Prostate gland (tissue), 2 donors: ENCODE results near the gene NME3. TPM values are rescaled to one million over a fixed set of nuclear protein-coding genes. Genes with fewer than 3 reads are reported as not detected.

ENCODE experiments used
- DNase-seq: peaks from one replicate; pipeline ENCODE4 v3.0.0-alpha.2; 2019; ENCODE audit warnings: low spot score
- H3K27ac ChIP-seq, 2 donors: fragments of 200-600 bp; sonication (generic); 2 replicates each; pipeline ENCODE4 v1.5.1; 2017 to 2019
- H3K27me3 ChIP-seq: fragments of 200-600 bp; sonication (generic); replicated peaks from 2 replicates; pipeline ENCODE4 v1.5.1; 2019; ENCODE audit not compliant: insufficient read depth
- H3K36me3 ChIP-seq, 2 donors: fragments of 200-600 bp; sonication (generic); 1 replicate in 1 of 2; 2 replicates in 1 of 2; pipeline versions ENCODE4 v1.5.1 to v1.8.1; 2017 to 2019
- H3K4me1 ChIP-seq: fragments of 200-600 bp; sonication (generic); replicated peaks from 2 replicates; pipeline ENCODE4 v1.5.1; 2019
- H3K4me3 ChIP-seq, 2 donors: fragments of 200-600 bp; sonication (generic); 2 replicates each; pipeline ENCODE4 v1.5.1; 2017 to 2019
- H3K9me3 ChIP-seq: fragments of 200-600 bp; sonication (generic); 2 replicates; pipeline ENCODE4 v1.5.1; 2017
- POLR2A ChIP-seq: fragments of 450-650 bp; IDR thresholded peaks from one replicate; pipeline ENCODE4 v1.6.1; 2016; ENCODE audit warnings: antibody characterized with exemption, mild to moderate bottlenecking
- POLR2AphosphoS5 ChIP-seq: sonication (generic); formaldehyde crosslinking; IDR thresholded peaks from one replicate; pipeline ENCODE4 v1.6.1; 2017; ENCODE audit warnings: antibody characterized with exemption
- WGBS: methylation state at CpG from one replicate; pipeline ENCODE4 v1.1.5; 2018; 5-methylcytosine and 5-hydroxymethylcytosine counted together
- intact Hi-C: fragments of 100-400 bp; cut with DNase I; formaldehyde crosslinking; loops from one replicate; pipeline ENCODE4 v1.14.2; 2022
- total RNA-seq, 2 donors: library from RNA; depleted of rRNA; stranded (reverse); fragments of >200 nt; gene quantifications; one replicate each; pipeline ENCODE4 v1.1.0, GENCODE V29; 2016
- TF ChIP-seq, protein P1 (sequence below), 4 experiments: fragments of 200-600 bp in 2 of 4; fragments of 450-650 bp in 2 of 4; sonication (generic) in 2 of 4; IDR thresholded peaks; 1 replicate in 3 of 4; 2 replicates in 1 of 4; pipeline ENCODE4 v1.5.1; 2016 to 2019; ENCODE audit warnings: antibody characterized with exemption in 4 of 4, mild to moderate bottlenecking in 2 of 4, moderate library complexity in 2 of 4

The NME3 gene
- total RNA-seq, 2 donors from 2014 or later: 135 to 252 TPM

DNA sequence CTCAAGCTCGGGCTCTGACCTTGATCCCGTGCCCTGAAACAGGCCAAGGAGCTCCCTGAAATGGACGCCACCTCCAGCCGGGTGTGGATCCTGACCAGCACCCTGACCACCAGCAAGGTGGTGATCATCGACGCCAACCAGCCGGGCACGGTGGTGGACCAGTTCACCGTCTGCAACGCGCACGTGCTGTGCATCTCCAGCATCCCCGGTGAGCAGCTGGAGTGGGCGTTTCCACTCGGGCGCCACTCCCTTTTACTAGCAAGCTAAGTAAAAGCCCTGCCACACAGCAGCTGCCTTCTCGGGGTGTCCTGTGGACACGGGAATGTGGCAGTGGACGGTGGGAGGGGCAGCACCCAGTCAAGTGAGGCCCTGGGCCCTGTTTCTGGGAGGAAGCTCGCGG is 6.4 kb downstream of the NME3 start:
- H3K36me3 ChIP-seq: peaks cover 2 to 37% of the 10 kb centered on the region in 2 donors
- TF ChIP-seq POLR2AphosphoS5: no peak
- TF ChIP-seq, protein P1, sequence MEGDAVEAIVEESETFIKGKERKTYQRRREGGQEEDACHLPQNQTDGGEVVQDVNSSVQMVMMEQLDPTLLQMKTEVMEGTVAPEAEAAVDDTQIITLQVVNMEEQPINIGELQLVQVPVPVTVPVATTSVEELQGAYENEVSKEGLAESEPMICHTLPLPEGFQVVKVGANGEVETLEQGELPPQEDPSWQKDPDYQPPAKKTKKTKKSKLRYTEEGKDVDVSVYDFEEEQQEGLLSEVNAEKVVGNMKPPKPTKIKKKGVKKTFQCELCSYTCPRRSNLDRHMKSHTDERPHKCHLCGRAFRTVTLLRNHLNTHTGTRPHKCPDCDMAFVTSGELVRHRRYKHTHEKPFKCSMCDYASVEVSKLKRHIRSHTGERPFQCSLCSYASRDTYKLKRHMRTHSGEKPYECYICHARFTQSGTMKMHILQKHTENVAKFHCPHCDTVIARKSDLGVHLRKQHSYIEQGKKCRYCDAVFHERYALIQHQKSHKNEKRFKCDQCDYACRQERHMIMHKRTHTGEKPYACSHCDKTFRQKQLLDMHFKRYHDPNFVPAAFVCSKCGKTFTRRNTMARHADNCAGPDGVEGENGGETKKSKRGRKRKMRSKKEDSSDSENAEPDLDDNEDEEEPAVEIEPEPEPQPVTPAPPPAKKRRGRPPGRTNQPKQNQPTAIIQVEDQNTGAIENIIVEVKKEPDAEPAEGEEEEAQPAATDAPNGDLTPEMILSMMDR (IDR thresholded peaks at IDR 0.05): no peak
- TF ChIP-seq POLR2A: no peak
- intact Hi-C loops: loop anchor here (10.0 kb wide), 1 partner anchor 550 kb away; no protein-coding TSS in a partner anchor
- WGBS: 91% methylated on average over 21 of the region's 21 CpGs
- H3K9me3 ChIP-seq: no peaks in the 10 kb centered on the region
- H3K27ac ChIP-seq: no peak overlapping the region
- H3K27me3 ChIP-seq: no peaks in the 10 kb centered on the region
- H3K4me3 ChIP-seq: no peak overlapping the region
- no peak for DNase-seq
- H3K4me1 ChIP-seq: peaks cover 3% of the 10 kb centered on the region

DNA sequence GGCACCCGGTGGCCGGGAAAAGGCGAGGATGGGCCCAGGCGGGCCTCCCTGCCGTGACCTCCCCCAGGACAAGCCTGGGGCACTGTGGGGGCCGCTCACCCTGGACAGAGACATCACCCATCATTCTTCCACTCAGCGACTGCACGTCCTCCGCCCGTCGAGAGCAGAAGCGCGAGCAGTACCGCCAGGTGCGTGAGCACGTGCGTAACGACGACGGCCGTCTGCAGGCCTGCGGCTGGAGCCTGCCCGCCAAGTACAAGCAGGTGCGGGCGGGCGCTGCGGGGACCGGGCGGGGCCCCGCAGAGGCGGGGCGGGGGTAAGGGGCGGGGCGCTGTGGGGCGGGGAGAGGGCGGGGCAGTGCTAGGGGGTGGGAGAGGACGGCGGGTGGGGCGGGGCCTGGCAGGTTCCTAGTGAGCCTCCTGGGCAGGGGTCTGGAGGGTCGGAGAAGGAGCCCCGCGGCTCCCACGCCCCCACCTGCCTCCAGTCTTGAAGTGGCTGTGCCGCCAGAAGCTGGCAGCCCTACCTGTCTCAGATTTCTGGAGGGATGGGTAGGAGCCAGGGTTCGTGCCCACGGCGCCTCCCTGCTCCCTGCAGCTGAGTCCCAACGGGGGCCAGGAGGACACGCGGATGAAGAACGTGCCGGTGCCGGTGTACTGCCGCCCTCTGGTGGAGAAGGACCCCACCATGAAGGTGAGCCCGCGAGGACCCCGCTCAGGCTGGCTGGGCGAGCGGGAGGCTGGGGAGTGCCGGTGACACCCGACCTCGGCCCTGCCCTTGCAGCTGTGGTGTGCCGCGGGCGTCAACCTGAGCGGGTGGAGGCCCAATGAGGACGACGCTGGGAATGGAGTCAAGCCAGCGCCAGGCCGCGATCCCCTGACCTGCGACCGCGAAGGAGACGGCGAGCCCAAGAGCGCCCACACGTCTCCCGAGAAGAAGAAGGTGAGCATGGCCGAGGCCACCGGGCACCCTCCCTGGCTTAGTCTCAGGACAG is 7.5 kb downstream of the NME3 start:
- H3K27ac ChIP-seq: no peak overlapping the region
- H3K27me3 ChIP-seq: no peaks in the 10 kb centered on the region
- 69% methylated on average over 61 of the region's 81 CpGs for WGBS
- DNase-seq: no peak
- intact Hi-C loops: loop anchor here (10.0 kb wide), 1 partner anchor 549 kb away; no protein-coding TSS in a partner anchor
- H3K4me1 ChIP-seq: no peaks in the 10 kb centered on the region
- H3K9me3 ChIP-seq: no peaks in the 10 kb centered on the region
- H3K36me3 ChIP-seq: peaks cover 2 to 37% of the 10 kb centered on the region in 2 donors
- TF ChIP-seq POLR2A: no peak
- TF ChIP-seq, protein P1 (IDR thresholded peaks at IDR 0.05): peak in 2 of 4 experiments; percentile 38 to 52
- no peak overlapping the region for H3K4me3 ChIP-seq

DNA sequence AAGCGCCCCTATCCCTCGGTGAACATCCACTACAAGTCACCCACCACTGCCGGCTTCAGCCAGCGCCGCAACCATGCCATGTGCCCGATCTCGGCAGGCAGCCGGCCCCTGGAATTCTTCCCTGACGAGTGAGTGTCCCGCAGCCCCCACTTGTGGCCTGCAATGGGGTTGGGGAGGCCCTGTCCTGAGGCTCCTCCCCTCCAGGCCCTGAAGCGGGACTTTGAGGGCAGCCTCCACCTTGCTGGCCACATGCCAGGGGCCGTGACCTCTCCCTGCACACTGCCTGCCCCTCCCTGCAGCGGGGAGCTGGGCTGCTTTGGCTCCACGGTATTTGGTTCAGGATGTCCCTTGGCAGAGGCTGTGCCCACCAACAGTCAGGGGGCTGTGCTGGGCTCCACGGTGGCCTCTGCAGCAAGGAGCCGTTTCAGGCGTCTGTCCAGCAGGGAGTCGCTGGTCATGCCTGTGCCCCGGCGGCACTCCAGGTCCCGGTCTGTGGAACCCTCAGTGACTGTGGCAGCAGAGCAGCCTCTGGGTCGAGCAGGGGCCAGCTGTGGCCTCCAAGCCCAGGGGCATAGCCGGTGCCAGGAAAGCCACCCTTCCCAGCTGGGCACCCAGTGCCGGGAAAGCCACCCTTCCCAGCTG is 8.3 kb downstream of the NME3 start:
- H3K36me3 ChIP-seq: peaks cover 2 to 33% of the 10 kb centered on the region in 2 donors

GRCh38 chr16:1762196-1762878 is 9.0 kb downstream of the NME3 start:
- no peak for DNase-seq
- WGBS: 93% methylated on average over 30 of the region's 30 CpGs
- TF ChIP-seq, protein P1 (IDR thresholded peaks at IDR 0.05): no peak
- TF ChIP-seq POLR2AphosphoS5 (no peak), POLR2A (no peak)
- H3K36me3 ChIP-seq: peaks cover 2 to 26% of the 10 kb centered on the region in 2 donors
- intact Hi-C loops: loop anchor here (10.0 kb wide), 1 partner anchor 548 kb away; no protein-coding TSS in a partner anchor
- H3K4me3 ChIP-seq: no peak overlapping the region
- no peaks in the 10 kb centered on the region for H3K4me1 ChIP-seq
- no peak overlapping the region for H3K27ac ChIP-seq
- H3K27me3 ChIP-seq: no peaks in the 10 kb centered on the region
- H3K9me3 ChIP-seq: no peaks in the 10 kb centered on the region

More for the DNA sequence above, 8.3 kb downstream of the NME3 start:
- Histone ChIP-seq H3K9me3 (no peaks in the 10 kb centered on the region), H3K4me1 (no peaks in the 10 kb centered on the region), H3K27me3 (no peaks in the 10 kb centered on the region), H3K27ac (no peak overlapping the region), H3K4me3 (no peak overlapping the region)
- 82% methylated on average over 18 of the region's 24 CpGs for WGBS
- intact Hi-C loops: loop anchor here (10.0 kb wide), 1 partner anchor 548 kb away; no protein-coding TSS in a partner anchor
- TF ChIP-seq POLR2A: no peak
- no peak for TF ChIP-seq POLR2AphosphoS5
- TF ChIP-seq, protein P1 (IDR thresholded peaks at IDR 0.05): no peak
- no peak for DNase-seq
